Left ventricle myocardium inferior (tissue), 1 donor: ENCODE data around the gene FNDC3A. TPM values are rescaled to one million over a fixed set of nuclear protein-coding genes. Genes with fewer than 3 reads are reported as not detected.
A peak's percentile ranks its signal among the peaks of the same experiment; 100 is the strongest.
"Not testable (repeated sequence)": the region's sequence is repeated elsewhere in the genome, so short reads cannot be mapped to it uniquely, and the experiment has no call there.

Source experiments
- DNase-seq: peaks from one replicate; pipeline ENCODE4 v3.0.0-alpha.2; 2020
- H3K27ac ChIP-seq: fragments of 200-600 bp; replicated peaks from 2 replicates; pipeline ENCODE4 v1.8.0; 2021
- H3K27me3 ChIP-seq: fragments of 200-600 bp; 2 replicates; pipeline ENCODE4 v1.8.0; 2021; ENCODE audit warnings: low read depth
- H3K36me3 ChIP-seq: fragments of 200-600 bp; 2 replicates; pipeline ENCODE4 v1.8.0; 2021
- H3K4me1 ChIP-seq: fragments of 200-600 bp; 2 replicates; pipeline ENCODE4 v1.8.0; 2021
- H3K4me3 ChIP-seq: fragments of 200-600 bp; 2 replicates; pipeline ENCODE4 v1.8.0; 2021; ENCODE audit warnings: mild to moderate bottlenecking, moderate library complexity
- H3K9me3 ChIP-seq: fragments of 200-600 bp; replicated peaks from 2 replicates; pipeline ENCODE4 v1.8.0; 2021
- intact Hi-C: fragments of 100-400 bp; cut with micrococcal nuclease; formaldehyde crosslinking; loops from one replicate; pipeline ENCODE4 v1.11.0; 2022
- total RNA-seq: library from RNA; stranded (reverse); fragmentation: NEBNext Ultra II Directional; extraction: Animal tissue kit (Norgen Biotek cat#: 25700); gene quantifications from one replicate; pipeline ENCODE4 v1.2.1, GENCODE V29; 2021
- TF ChIP-seq, protein P1 (sequence below): fragments of 200-600 bp; IDR thresholded peaks from 2 replicates; pipeline ENCODE4 v1.8.0; 2021; ENCODE audit warnings: antibody characterized with exemption, mild to moderate bottlenecking, borderline replicate concordance
- donor health status: DM: no; HTN: yes; CAD: no; lungs with severe emphysema.

Gene FNDC3A
- total RNA-seq, 1 donor from 2014 or later = 18.9 TPM

DNA sequence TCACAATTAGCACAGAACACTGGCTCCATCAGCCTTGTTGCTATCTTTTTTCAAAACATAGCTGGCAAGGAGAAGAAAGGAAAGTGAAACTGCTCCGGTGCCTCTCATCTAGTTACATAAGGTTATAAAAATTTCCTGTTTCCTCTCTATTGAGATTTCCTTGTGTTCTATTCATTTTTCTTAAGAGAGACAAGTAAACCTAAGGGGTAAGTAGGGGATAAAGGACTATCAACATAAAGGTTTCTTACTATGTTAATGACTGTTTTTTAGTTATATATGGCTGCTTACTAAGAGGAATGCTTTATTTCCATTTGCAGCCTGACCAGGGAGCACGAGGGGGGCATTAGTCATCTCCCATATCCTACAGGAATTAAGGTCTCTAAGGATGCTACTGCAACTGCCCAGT lies 171.2 kb downstream of the FNDC3A start:
- H3K27ac ChIP-seq = peak overlapping the region; percentile 37

DNA sequence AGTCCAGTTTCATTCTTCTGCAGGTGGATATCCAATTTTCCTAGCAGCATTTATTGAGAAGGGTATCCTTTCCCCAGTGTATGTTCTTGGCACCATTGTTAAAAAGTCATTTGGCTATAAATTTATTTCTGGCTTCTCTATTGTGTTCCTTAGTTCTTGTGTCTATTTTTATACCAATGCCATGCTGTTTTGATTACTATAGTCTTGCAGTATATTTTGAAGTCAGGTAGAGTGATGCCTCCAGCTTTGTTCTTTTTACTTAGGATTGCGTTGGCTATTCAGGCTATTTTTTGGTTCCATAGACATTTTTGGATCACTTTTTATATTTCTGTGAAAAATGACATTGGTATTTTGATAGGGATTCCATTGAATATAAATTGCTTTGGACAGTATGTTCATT lies 172.7 kb downstream of the FNDC3A start:
- peaks cover 30% of the 10 kb centered on the region for H3K9me3 ChIP-seq
- intact Hi-C loops = no loop called here
- peaks cover 7% of the 10 kb centered on the region for H3K4me1 ChIP-seq
- no peaks in the 10 kb centered on the region for H3K27me3 ChIP-seq
- peaks cover 71% of the 10 kb centered on the region for H3K36me3 ChIP-seq
- H3K27ac ChIP-seq = no peak overlapping the region
- no peak overlapping the region for H3K4me3 ChIP-seq
- no peak for DNase-seq
- TF ChIP-seq, protein P1, sequence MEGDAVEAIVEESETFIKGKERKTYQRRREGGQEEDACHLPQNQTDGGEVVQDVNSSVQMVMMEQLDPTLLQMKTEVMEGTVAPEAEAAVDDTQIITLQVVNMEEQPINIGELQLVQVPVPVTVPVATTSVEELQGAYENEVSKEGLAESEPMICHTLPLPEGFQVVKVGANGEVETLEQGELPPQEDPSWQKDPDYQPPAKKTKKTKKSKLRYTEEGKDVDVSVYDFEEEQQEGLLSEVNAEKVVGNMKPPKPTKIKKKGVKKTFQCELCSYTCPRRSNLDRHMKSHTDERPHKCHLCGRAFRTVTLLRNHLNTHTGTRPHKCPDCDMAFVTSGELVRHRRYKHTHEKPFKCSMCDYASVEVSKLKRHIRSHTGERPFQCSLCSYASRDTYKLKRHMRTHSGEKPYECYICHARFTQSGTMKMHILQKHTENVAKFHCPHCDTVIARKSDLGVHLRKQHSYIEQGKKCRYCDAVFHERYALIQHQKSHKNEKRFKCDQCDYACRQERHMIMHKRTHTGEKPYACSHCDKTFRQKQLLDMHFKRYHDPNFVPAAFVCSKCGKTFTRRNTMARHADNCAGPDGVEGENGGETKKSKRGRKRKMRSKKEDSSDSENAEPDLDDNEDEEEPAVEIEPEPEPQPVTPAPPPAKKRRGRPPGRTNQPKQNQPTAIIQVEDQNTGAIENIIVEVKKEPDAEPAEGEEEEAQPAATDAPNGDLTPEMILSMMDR = no peak

More for the DNA sequence above, 171.2 kb downstream of the FNDC3A start:
- TF ChIP-seq, protein P1 = no peak
- peak overlapping the region; percentile 20 for H3K4me3 ChIP-seq
- DNase-seq = no peak
- intact Hi-C loops = no loop called here
- peaks cover 81% of the 10 kb centered on the region for H3K36me3 ChIP-seq
- H3K27me3 ChIP-seq = no peaks in the 10 kb centered on the region
- H3K9me3 ChIP-seq = peaks cover 25% of the 10 kb centered on the region
- peaks cover 7% of the 10 kb centered on the region for H3K4me1 ChIP-seq

DNA sequence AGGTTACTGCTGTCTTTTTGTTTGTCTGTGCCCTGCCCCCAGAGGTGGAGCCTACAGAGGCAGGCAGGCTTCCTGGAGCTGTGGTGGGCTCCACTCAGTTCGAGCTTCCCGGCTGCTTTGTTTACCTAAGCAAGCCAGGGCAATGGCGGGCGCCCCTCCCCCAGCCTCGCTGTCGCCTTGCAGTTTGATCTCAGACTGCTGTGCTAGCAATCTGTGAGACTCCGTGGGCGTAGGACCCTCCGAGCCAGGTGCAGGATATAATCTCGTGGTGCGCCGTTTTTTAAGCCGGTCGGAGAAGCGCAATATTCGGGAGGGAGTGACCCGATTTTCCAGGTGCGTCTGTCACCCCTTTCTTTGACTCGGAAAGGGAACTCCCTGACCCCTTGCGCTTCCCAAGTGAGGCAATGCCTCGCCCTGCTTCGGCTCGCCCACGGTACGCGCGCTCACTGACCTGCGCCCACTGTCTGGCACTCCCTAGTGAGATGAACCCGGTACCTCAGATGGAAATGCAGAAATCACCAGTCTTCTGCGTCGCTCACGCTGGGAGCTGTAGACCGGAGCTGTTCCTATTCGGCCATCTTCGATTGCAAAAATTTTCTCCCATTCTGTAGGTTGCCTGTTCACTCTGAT lies 182.4 kb downstream of the FNDC3A start:
- H3K27ac ChIP-seq, DNase-seq, H3K4me1 ChIP-seq, H3K27me3 ChIP-seq, H3K9me3 ChIP-seq, H3K4me3 ChIP-seq, intact Hi-C loops: not testable (repeated sequence)
- H3K36me3 ChIP-seq = peaks cover 25% of the 10 kb centered on the region

DNA sequence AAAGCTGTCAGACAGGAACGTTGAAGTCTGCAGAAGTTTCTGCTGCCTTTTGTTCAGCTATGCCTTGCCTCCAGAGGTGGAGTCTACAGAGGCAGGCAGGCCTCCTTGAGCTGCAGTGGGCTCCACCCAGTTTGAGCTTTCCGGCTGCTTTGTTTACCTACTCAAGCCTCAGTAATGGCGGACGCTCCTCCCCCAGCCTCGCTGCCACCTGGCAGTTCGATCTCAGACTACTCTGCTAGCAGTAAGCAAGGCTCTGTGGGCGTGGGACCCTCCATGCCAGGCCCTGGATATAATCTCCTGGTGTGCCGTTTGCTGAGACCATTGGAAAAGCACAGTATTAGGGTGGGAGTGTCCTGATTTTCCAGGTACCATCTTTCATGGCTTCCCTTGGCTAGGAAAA lies 187.4 kb downstream of the FNDC3A start:
- H3K4me3 ChIP-seq, intact Hi-C loops, H3K27me3 ChIP-seq, H3K27ac ChIP-seq, DNase-seq, H3K4me1 ChIP-seq: not testable (repeated sequence)
- H3K36me3 ChIP-seq = peaks cover 54% of the 10 kb centered on the region
- H3K9me3 ChIP-seq = peaks cover 27% of the 10 kb centered on the region

DNA sequence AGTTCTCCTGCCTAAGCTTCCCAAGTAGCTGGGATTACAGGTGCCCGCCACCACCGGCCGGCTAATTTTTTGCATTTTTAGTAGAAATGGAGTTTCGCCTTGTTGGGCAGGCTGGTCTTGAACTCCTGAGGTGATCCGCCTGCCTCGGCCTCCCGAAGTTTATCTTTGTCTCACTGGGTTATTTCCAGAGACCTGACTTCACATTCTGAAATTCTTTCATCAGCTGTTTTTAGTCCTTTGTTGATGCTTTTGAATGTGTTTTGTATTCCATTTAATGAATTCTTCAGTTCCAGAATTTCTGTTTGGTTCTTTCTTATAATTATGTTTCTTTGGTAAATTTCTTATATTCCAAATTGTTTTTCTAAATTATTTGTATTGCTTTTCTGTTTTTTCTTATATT lies 189.0 kb downstream of the FNDC3A start:
- intact Hi-C loops = no loop called here
- Histone ChIP-seq H3K4me3 (no peak overlapping the region), H3K4me1 (no peaks in the 10 kb centered on the region), H3K9me3 (peaks cover 27% of the 10 kb centered on the region), H3K27ac (no peak overlapping the region), H3K36me3 (peaks cover 63% of the 10 kb centered on the region), H3K27me3 (no peaks in the 10 kb centered on the region)
- TF ChIP-seq, protein P1 = no peak
- DNase-seq = no peak

DNA sequence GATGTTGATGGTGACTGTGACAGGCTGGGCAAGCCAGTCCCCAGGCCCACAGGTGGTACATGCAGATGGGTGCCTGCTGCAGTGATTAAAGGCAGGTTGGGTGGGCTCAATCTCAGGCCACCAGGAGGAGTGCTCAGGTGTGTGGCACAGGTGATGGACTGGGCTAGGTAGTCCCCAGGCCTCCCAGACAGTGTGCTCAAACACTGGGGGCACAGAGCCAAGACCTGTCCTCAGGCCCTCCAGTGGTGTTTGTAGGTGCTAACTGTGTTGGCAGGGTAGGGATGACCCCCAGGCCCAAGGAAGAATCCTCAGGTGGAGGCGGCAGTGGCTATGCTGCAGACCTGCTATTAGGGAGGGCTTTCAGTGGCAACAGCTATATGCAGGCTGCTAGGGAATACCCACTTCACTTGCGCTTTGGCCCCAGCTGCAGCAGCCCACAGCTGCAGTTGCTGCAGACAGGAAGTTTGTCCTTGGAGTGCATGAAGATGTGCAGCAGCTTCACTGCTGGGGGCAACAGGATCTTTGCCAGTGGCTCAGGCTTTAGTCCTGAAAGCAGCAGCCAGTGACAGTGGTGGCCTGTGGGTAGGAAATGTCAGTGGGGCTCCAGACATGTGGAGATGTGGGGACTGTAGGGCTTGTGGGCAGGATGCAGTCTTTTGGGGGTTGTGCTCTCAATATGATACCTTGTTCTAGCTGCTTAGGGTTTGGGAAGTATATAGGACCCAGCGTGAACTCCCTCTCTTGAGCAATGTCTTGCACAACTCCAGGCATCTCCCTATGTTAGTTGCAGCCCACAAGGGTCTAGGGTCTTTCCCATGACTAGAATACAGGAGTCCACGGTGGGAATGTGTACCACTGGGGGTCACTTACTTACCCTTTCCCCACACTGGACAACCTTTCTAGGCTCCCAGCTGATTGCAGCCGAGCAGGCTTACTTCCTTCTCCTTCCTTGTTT lies 190.4 kb downstream of the FNDC3A start:
- TF ChIP-seq, protein P1 = no peak
- no peaks in the 10 kb centered on the region for H3K27me3 ChIP-seq
- intact Hi-C loops = no loop called here
- H3K27ac ChIP-seq = no peak overlapping the region
- H3K36me3 ChIP-seq = peaks cover 64% of the 10 kb centered on the region
- no peak overlapping the region for H3K4me3 ChIP-seq
- H3K4me1 ChIP-seq = no peaks in the 10 kb centered on the region
- H3K9me3 ChIP-seq = peaks cover 27% of the 10 kb centered on the region
- DNase-seq = no peak
